ENCODE results near the gene AGBL1. TPM values are rescaled to one million over a fixed set of nuclear protein-coding genes. Genes with fewer than 3 reads are reported as not detected.
"Not testable (repeated sequence)": the region's sequence is repeated elsewhere in the genome, so short reads cannot be mapped to it uniquely, and the experiment has no call there.

Gene AGBL1
- total RNA-seq, 1 donor from 2014 or later = not detected

DNA sequence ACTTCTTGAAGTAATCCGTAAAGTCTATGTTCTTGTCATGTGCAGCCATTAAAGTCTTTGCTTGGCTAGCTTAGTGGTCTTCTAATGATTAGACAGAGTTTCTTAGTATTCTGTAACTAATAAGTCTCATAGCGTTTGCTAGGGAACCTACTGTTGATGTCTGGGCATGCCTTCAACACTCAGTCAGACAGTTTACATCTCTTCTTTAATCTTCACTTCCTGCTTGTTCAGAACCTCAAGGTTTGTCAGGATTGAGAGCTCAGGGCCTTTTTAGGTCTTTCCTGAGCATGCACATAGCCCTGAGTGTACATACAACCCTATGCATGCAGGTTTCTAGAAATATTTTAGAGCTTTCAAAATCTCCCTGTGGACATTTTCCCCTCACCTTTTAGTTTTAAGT, 426.3 kb downstream of the AGBL1 start:
- no peak for DNase-seq (ENCODE audit: low read depth)

DNA sequence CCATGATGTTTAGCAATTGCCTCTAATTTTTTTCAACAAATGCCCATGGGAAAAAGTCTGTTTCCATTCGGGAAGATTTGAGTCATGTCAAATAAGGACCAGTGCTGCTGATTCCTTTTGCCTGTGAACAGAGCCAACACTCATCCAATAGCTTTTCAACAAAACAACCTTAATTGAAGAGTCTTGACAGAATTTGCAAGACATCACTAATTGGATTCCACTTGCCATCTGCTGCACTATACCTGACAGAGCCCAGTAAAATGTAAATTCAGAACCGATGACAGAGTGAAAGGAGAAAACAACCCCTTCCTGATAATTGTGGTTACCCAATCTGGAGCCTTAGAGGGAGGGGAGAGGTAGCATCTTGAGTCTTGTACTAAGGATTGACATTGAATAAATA, 426.7 kb downstream of the AGBL1 start:
- no peak for DNase-seq (ENCODE audit: low read depth)

DNA sequence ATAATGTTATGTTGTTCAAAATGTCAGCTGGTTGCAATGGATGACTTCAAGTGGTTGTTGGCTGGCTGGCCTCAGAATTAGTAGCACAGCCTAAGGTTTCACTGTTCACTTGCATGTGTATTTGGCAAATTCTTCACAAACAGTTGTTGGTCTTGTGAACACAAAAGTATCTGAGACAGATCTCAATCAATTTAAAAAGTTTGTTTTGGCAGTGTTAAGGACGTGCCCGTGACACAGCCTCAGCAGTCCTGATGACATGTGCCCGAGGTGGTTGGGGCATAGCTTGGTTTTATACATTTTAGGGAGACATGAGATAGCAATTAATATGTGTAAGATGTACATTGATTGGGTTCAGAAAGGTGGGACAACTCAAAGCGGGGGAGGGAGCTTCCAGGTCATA, 436.0 kb downstream of the AGBL1 start:
- DNase-seq (ENCODE audit: low read depth) = no peak

DNA sequence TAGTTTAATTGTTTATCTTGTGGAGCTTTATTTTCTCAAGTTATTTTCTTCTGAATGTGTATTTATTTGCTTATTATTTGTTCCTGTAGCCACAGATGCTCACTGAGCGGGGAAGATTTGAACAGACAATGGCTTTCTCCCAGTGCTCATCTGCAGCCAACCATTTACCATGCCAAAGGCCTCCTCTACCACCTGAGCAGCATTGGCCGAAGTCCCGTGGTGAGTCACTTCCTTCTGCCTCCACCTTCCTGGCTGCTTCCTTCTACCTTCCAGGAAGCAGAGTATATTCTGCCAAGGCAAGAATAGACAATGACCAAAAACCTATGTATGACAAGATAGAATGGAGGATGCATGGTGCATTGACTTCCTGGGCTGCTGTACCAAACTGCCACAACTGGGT, 443.1 kb downstream of the AGBL1 start:
- DNase-seq (ENCODE audit: low read depth) = no peak

DNA sequence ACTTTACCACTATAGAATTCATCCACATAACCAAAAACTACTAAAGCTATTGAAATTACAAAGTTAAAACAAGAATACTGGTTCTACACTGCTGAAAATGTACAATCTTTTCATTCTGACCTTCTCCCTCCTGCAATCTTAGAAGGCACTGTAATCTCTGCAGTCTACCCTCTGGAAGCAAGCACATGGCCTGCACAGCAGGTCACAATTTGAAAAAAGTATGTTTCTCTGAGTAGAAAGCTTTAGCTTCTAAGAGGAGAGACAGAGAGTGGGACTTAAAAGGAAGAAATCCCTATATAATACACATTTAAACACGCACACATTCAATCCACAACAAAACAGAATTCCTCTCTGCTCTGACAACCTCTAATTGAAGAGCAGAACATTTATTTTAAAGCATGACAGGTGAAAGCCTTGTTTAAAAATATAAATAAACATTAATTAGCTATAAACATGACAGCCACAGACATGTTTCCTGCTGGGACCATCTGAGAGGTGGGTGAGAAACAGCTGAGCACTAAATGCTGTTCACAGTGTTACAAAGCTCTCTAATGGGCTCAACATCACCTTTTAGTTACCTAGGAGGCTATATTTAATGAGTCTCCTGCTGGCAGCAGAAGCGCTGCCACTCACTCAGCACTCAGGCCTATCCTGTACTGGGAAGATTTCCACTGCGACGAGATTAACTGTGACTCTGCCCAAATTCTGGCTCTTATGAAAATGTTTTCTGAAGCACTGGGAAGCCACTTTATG, 447.4 kb downstream of the AGBL1 start:
- DNase-seq (ENCODE audit: low read depth) = no peak

DNA sequence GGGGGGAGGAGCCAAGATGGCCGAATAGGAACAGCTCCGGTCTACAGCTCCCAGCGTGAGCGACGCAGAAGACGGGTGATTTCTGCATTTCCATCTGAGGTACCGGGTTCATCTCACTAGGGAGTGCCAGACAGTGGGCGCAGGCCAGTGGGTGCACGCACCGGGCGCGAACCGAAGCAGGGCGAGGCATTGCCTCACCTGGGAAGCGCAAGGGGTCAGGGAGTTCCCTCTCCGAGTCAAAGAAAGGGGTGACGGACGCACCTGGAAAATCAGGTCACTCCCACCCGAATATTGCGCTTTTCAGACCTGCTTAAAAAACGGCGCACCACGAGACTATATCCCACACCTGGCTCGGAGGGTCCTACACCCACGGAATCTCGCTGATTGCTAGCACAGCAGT, 448.4 kb downstream of the AGBL1 start:
- not testable (repeated sequence) for DNase-seq (ENCODE audit: low read depth)

DNA sequence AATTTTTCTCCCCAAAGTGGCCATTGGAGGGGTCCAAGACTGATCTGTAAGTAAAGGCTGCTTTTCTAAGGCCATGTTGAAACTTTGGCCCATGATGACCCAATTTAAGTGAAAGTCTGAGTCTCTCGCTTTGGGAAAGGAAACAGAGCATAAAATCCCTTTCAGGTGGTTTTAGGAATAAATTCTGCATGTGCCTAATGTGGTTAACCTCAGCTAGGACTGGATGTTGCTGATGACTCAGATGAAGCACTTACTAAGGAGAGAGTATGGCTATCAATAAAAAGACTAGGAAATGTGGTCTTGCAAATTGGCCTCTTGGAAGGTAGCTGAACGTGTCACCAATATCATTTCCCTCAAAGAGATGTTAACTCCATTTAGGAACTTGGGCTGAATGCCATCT, 458.5 kb downstream of the AGBL1 start:
- no peak for DNase-seq (ENCODE audit: low read depth)

DNA sequence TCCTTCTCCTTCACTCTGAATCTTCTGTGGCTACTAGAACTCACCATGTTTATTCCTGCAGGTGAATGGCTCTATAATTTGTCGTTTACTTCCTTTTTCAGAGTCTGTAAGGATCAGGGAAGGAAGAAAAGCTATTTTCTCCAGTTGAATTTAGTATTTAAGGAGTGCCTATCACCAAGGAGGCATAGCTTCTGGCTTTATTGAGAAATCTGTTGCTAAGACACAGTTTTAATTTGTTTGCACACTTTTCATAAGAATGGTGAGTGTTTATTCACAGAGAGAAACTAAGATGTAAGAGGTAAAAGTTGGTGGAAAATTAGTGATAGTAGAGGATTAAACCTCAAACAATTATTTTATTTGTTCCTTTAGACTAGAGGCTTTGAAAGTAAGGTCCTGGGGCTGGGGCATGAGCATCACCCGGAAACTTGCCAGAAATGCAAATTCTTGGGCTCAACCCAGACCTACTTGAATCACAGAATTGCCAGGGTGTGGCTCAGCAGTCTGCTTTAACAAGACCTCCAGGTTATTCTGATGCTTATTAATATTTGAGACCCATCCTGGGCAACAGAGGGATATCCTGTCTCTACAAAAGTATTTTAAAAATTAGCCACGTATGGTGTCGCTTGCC, 461.3 kb downstream of the AGBL1 start:
- DNase-seq (ENCODE audit: low read depth) = no peak

DNA sequence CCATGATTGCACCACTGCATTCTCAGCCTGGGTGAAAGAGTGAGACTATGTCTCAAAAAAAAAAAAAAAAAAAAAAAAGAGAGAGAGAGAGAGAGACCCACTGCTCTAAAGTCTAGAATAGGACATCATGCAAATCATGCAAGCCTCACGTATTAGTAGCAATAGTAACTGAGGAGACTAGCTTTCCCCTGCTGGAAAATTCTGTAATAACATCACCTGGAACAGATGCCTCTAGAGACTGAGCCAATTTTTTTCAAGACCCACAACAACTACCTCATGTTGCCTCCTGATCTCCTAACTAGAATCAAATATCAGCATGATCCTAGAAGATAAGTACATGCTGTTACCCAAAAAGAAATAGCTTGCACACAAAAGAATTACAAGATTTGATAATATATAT, 461.9 kb downstream of the AGBL1 start:
- DNase-seq (ENCODE audit: low read depth) = no peak

DNA sequence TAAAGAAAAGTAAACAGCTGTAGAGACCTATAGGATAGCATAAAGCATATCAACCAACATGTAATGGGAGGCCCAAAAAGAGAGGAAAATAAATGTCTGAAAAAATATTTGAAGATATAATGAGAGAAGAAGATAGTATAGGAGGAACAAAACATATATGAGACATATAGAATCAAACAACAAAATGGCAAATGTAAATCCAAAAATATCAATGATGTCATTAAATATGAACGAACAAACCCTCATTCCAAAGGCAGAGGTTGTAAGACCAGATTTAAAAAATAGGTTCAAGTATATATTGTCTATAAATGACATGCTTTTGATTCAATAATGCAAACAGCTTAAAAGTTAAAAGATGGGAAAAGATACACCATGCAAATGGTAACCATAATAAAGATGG, 470.4 kb downstream of the AGBL1 start:
- DNase-seq (ENCODE audit: low read depth) = no peak

DNA sequence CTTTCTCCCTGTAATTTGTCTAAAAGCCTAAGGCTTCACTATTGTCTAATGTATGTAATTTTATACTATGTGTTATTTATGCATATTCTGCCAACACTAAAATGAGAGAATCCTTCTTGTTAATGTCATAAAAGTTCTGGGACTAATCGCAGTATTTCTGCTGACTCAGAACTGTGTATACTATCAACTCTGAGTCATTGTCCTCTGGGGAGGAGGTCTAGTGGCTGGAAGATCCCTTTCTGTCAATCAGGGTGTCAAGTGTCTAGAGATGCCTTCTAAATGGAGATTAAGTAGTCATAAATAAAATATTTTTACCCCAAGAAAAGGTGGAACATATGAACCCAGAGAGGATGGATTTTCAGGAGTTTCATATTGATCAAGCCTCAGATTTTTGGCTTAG, 473.4 kb downstream of the AGBL1 start:
- no peak for DNase-seq (ENCODE audit: low read depth)

DNA sequence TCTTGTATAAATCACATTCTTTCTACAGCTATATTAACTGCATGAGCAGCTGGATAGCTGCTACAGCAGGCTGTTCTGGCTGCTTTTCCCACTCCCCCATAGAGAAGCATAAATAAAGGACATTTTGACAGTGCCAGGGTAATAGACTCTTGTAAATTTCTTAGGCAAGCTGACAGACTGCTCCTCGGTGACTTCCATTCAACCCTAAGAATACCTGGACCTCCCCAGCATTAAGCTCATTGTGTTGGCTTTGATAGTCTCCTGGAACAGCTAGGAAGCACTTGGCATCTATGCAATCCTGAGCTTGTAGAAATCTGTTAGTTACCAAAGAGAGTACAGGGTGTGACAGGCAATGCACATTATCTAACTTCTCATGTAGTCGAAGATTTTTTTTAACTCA, 475.4 kb downstream of the AGBL1 start:
- DNase-seq (ENCODE audit: low read depth) = no peak

DNA sequence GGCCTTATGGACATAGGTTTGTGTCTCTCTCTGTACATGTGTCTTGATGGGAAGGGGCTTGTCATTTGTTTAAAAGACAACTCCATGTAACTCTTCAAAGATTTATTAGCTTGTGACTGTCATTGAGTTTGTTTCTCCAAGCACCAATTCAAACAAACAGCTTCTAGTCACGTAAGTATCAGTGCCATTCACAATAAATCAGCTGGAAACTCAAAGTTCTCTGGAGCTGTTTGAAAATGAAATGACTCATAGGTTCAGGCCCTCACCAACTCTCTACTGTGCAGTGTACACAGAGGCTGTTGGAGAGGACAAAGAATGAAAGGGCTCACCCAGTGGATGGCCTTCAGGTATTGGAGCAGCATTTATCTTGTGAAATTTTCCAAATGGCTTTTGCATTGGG, 476.3 kb downstream of the AGBL1 start:
- DNase-seq (ENCODE audit: low read depth) = no peak

DNA sequence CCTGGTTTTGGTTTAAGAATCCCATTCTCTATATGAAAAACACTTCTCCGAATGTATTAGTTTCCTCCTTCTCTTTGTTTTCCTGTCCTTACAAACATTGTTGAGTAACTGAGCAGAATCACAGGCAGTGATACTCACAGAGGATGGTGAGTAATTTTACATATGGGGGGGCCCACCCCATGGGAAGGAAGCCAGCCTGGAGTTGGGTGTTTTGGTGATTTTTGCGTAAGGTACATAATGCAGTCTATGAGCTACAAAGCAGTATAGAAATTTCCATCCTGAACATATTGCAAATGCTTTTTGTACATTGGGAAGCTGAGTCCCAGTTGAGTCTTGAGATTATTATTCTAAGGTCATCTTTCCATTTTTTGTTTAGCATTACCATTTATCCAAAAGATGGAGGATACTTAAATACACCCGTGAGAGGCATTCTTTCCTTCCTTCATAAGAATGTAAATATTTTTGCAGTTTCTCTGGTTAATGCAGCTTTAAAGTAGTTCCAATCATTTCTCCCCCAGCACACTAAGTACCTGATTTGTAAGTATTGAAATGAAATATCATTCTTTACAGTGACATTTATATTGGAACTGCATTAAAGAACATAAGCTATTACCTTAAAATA, 476.8 kb downstream of the AGBL1 start:
- DNase-seq (ENCODE audit: low read depth) = no peak

DNA sequence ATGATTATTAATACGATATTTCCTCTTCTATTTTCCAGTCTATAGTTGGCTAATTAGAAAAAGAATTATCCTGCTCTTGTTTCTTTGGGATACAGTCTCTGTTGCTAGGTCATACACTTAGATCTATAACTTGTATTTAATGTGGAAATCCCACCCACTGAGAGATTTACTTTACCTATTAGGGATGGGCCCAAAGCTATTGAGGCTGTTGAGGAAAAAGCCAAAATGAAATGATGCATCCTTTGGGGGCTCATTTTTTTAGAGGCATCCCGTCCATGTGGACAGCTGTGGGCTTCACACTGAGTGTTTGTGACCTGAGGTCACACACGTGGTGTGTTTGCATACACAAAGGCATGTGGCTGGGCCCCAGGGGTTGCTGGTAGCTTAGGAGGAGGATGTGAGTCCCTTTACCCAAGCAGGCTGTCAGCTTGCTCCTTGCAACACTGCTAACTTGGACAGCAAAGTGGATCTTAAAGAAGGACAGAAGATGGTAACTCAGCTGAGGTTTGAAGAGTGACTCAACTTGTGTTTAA, 477.4 kb downstream of the AGBL1 start:
- no peak for DNase-seq (ENCODE audit: low read depth)

DNA sequence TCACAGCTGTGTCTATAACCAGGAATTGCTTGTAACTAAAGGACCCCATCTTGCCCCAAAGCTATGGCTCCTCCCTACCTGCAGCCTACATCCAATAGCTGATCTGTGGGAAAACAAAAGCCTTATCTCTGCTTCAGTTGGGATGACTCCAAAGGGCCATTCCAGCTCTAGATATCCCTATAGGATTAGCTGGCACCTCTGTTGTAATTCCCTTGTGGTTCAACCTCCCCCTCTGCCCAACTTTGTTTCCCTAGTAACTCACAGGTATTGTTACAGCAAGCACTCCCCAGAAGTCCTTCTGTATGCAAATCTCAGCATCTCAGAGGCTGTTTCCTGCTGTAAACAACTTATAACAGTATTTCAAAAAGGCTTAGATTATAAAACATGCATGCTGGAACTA, 478.6 kb downstream of the AGBL1 start:
- DNase-seq (ENCODE audit: low read depth) = no peak

DNA sequence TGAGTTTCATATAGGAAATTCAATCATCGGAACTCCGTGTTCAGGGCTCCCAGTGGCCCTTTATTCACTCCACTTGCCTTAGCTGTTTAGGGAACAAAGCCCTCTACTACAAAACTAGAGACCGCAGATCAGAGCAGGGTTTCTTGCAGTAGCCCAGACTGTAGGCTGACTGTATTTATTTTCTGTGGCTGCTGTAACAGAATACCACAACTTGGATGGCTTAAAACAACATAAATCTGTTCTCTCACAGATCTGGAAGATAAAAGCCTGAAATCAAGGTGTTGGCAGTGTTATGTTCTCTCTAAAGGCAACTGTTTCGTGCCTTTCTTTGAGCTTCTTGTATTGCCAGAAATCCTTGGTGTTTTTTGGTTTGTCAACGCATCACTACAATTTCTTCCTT, 479.0 kb downstream of the AGBL1 start:
- no peak for DNase-seq (ENCODE audit: low read depth)

DNA sequence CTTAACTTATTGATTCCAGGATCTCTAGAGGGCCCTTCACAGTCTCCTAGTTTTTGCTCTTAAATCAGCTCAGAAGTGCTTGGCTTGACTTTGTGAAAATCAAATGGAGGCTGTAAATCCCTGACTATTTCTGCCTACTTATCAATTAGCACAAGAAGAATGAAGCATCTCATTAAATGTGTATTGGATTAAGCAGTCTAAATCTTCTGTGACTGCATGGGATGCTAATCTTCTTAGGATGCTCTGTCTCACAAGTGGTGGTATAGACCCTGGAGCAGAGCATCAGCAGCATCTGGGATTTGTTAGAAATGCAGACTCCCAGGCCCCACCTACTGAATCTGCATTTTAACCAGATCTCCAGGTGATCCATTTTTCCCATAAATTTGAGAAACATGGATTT, 488.7 kb downstream of the AGBL1 start:
- DNase-seq (ENCODE audit: low read depth) = no peak

DNA sequence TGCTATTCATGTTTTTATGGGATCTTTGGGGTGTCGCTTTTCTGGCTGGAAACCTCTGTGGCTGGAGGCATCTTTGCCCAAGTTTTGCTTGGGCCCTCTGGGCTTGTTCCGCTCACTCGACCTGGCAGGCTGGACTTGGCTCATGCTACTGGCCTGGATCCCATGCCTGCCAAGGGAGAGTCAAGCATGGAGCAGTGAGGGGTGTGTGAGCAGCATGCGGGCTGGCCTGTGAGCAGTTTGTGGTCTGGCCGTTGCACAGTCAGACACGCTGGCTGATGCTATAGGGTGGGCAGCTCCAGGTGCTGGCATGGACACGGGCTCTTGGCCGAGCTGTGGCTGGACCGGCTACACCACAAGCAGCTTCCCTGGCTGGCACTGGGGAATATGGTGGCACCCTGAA, 491.1 kb downstream of the AGBL1 start:
- no peak for DNase-seq (ENCODE audit: low read depth)

DNA sequence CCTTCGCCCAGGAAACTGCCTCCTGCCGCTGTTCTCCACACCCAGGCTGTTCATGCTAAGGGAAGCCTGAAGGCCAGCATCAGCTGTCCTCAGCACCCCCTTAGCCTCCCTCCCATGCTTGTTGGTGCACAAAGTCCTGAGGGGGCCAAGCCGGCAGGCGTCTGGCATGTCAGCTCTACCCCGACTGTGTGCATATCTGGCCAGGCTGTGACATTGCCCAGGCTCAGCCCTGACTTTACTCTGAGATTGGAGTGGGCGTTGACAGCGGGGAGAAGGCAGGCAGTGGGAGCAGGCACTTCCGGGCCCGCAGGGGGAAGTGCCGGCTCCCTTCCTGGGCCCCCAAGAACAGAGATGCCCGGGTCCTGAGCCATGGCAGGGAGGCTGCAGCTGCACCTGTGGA, 492.2 kb downstream of the AGBL1 start:
- no peak for DNase-seq (ENCODE audit: low read depth)

DNA sequence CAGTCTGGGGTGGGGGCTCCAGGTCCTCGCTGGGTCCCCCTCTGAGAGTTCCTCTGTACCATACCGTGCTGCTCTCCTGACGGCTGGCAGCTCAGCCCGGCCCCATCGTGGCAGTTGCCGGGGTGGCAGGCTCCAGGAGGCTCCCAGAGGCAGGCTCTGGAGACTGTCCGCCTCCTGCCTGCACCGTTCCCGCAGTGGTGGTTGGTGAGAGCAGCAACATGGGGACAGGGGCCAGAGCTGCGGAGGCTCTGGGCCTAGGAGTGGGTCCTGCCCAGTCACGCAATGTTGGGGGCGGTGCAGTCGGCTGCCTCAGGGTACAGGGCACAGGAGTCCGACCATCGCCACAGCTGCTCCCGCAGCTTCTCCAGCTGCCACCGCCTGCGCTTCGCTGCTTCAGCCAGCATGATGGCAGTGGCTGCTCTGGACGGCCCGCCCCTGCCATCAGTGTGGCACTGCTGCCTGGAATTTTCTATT, 492.7 kb downstream of the AGBL1 start:
- DNase-seq (ENCODE audit: low read depth) = no peak

DNA sequence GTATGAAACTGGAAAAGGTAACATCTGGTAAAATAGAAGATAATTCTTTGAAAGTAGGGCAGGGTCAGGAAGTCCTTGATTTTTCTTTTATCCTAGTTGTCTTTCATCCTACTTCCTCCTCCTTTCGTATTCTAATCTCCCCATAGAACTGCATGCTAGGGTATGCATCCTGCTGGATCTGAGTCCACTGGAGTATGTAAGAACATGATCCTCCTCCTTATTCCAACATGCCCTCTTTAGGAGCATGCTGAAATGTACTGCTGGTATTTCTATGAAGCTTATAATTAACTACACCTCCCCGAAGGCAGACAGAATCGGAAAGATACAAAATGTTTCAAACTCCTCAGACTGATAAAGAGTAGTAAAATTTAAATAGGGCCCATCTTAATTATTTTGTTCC, 493.8 kb downstream of the AGBL1 start:
- DNase-seq (ENCODE audit: low read depth) = no peak

DNA sequence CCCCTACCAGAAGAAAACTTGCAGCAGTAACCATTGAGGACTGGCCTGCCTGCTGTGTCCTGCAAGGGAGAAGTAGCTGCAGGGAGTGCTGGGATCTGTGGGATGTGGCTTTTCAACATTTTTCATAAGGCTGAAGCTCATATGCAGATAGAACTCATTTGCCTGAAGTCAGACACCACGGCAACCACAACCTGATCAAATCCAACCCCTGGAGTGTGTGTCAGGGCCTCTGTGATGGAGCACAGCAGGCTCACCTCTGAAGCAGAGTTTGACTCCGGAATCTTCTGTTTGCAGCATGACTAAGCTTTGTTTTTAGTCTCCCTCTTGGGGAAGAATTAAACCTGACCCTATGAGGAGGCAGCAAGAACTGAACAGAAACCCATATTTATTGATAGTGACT, 508.7 kb downstream of the AGBL1 start:
- no peak for DNase-seq (ENCODE audit: low read depth)

All from renal cortical epithelial cell (primary cell).